Dermis microvascular lymphatic vessel endothelial cell (primary cell): Measurements from ENCODE around the gene COX6A1. TPM values are rescaled to one million over a fixed set of nuclear protein-coding genes. Genes with fewer than 3 reads are reported as not detected.
A peak's percentile ranks its signal among the peaks of the same experiment; 100 is the strongest.

ENCODE experiments used
- DNase-seq, 2 donors: peaks; one replicate each; pipeline versions ENCODE4 v3.0.0 to v3.0.0-alpha.2; 2010; ENCODE audit warnings: low read depth in 2 of 2
- total RNA-seq: library from RNA; depleted of rRNA; stranded (reverse); fragments of >200 nt; gene quantifications from 2 replicates; pipeline ENCODE4 v1.2.1, GENCODE V29; 2014

COX6A1 gene
- total RNA-seq, 1 donor from 2014 or later: 434 TPM

- DNase-seq: no peak
These were observed 29.5 kb downstream of the COX6A1 start for GRCh38 chr12:120467439-120467838.

DNA sequence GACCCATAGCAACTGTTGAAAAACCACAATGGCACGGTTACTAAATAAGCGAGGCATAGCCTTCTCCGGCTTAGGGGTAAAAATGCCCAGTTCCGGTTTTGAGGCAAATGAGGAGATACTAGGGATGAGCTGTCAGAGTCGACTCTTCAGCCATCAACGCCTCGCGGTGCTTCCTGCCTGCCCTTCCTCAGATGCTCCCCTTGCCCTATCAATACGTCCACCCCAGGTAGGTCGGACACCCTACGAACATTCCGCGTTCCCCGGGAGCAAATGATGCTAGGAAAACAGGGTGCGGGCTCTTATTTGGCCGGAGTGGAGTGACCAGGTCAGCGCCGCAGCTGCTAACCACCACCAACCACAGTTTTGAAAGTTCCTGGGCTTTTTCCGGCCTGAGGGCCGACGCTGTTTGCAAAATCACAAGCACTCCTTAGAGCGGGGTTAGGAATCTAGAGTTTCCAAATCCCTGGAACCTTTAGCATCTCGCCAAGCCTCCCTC is 30.5 kb downstream of the COX6A1 start:
- peak in 1 of 2 donors; percentile 51 for DNase-seq

- DNase-seq: peak in 1 of 2 donors; percentile 57
These were observed 31.0 kb downstream of the COX6A1 start for GRCh38 chr12:120468821-120469449.

DNA sequence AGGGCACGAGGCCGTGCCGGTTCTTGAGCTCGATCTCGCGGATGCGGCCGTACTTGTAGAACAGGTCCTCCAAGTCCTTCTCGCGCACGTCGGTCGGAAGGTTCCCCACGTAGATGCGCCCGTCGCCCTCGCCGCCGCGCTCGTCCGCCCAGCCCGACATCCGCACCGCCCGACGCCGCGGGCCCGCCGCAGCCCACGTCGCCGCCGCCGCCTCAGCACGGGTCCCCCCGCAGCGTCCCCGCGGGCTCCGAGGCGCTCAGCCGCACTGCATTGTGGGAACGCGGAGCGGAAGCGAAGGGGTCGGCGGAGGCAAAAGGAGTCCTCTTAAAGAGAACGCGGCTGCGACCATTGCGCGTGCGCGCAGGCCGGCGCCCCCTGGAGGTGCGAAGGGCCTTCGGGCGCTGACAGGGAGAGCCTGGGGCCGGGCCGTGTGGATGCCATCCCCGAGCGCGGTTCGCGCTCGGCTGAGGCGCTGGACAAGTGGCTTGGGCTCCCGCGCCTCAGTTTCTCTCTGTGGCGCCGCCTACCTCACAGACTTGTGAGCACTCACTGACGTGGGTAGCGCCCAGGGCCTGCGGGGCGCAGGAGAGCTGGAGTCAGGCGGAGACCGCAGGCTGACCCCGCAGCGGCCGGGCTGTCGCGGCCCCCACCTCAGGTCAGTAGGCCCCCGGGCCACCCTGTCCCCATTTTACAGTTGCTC is 31.7 kb downstream of the COX6A1 start, which contains the start of gene SRSF9:
SRSF9 (minus strand) TSS at position 299 of the 700 bp plus-strand sequence; CDS start at position 160, 139 bp downstream.
- peak; percentile 93 to 98 for DNase-seq

DNA sequence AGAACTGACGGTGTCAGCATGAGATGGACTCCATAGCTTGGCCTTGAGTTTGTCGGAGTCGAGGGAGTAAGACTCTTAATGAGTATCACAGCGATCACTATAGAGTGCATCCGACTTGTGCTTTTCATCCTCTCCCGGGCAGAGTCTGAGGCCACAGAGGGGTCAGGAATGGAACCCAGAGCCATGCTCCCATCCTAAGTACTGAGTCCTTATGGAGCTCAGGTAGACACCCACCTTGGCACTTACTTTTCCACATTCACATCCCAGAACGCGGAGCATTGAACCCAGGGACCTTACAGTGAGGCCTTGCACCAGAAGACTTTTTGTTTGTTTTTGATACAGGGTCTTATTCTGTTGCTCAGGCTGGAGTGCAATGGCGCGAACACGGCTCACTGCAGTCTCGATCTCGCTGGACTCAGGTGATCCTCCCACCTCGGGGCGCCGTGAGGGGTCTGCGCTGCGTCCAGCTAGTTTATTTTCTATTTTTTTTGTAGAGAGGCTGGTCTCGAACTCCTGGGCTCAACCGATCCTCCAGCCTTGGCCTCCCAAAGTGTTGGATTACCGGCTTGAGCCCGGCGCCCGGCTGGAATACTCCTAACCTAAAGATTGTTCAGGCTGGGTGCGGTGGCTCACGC is 32.4 kb downstream of the COX6A1 start:
- DNase-seq: no peak

DNA sequence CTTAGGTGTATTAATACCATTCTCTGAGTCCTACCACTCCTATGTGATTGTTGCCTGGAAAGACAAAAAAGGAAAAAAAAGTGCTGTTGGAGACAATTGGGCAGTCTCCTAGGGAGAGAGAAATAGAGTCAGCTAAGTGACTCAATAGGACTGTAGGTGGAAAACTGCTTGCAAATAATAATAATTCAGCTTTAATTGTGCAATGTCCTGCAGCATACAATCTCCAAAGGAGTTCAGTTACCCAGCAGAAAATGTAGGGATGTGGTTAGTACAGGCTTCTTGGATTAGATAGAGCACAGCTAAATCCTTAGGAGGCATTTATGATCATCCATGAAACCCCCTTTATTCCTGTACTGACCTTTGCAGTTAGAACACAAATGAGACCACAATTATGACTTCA is 34.6 kb downstream of the COX6A1 start:
- DNase-seq: no peak

GRCh38 chr12:120473807-120474615 is 36.1 kb downstream of the COX6A1 start:
- no peak for DNase-seq

DNA sequence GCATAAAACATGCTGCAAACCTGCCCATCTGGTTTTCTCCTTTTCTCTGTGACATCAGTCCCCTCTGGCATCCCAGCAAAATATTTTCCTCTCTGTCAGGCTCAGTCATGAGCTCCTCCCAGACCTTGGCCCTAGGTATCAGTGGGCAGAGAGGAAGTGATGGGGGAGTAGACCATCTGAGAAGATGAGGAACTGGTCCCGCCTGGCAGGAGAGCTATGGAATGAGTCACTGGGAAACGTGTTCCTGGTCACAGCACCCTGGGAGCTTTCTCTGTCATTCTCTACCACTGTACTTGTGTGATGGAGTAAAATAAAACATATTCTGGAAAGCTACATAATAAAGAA is 36.7 kb downstream of the COX6A1 start:
- peak in 1 of 2 donors; percentile 72 for DNase-seq

DNA sequence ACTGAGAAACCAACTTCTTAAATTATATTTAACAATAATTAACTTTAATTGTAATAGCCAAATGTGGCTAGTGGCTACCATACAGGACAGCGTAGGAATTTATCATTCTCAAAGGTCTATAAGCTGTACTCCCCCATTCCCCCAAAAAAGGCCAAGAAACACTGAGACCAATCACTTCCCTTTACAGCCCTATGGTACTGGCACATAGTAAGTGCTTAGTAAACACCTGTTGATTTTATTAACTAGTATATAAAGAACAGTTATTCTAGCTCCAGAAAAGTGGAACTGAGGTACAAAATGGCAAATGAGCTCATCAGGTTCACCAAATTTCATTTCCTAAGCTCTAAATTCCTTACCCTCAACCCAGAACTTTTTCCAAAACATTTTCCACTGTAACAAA is 37.7 kb downstream of the COX6A1 start:
- no peak for DNase-seq

DNA sequence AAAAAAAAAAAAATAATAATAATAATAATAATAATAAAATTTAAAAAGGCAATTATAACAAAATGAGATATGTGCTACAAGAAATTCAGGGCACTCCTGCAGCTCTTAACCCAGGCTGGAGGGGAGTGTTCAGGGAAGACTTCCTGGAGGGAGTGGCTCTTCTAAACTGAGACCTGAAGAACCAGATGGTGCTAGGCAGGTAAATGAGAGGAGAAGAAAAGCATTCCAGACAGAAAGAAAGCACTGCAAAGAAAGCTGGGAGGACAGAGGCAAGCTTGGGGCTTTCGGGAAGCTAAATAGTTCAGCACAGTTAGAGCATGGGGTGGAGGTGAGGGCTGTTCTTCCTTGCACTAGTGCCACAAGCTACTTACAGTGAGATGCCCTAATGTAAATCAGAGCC is 41.5 kb downstream of the COX6A1 start:
- DNase-seq: no peak

- no peak for DNase-seq
These were observed 42.3 kb downstream of the COX6A1 start for GRCh38 chr12:120480211-120480610.

DNA sequence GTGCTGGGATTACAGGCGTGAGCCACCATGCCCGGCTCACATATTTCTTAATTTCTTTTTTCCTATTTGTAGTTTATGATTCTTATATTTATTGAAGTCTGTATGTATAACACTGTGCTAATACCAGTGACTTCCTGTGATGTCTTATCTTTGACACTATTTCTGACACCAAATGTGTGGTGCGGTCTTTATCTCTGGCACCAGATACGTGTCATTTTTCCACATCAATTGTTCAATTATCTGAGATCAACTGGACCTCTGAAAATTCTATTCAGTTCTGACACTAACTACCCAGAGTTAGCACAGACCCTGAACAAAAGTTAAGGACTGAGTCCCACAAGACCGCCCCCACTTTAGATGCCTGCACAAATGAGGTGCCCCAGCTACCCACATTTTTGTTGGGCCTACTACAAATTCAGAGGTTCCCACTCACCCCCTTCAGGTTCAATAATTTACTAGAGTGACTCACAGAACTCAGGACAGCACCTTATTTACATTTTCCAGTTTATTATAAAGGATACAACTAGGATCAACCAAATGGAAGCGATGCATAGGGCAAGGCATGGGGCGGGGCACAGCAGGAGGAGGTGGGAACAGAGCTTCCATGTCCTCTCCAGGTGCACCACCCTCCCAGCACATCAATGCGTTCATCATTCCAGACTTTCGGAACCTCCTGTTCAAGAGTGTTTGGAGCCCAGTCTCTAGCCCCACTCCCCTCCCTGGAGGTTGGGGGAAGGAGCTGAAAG is 43.3 kb downstream of the COX6A1 start:
- no peak for DNase-seq

GRCh38 chr12:120483621-120484020 is 45.7 kb downstream of the COX6A1 start:
- no peak for DNase-seq

GRCh38 chr12:120485961-120486881 is 48.3 kb downstream of the COX6A1 start:
- no peak for DNase-seq

- peak in 1 of 2 donors; percentile 15 for DNase-seq
These were observed 49.6 kb downstream of the COX6A1 start for GRCh38 chr12:120487552-120487951.

DNA sequence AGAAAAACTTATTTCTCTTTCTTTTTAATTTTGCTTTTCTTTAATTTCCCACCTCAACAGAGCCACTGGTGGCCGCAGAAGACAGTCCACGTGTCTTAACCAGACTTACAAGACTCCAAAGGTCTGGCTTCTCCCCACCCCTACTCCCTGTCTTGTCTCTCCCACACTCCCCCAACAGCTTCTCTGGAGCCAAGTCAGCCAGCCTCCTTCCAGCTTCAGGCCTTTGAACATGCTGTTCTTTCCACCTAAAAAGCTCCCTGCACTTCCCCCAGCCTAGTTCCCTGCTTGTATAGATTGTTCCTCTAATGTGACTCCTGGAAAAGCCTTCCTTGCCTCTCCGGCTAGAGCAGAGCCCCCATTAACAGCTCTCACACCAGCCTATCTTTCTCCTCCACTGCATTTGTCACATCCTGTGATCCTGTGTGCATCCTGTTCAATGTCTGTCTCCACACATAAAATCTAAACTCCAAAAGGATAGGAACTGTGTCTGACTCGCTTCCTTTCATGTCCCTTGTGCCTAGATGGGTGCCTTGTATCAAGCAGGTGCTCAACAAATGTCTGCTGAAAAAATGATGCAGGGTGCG is 50.2 kb downstream of the COX6A1 start:
- peak in 1 of 2 donors; percentile 54 for DNase-seq

DNA sequence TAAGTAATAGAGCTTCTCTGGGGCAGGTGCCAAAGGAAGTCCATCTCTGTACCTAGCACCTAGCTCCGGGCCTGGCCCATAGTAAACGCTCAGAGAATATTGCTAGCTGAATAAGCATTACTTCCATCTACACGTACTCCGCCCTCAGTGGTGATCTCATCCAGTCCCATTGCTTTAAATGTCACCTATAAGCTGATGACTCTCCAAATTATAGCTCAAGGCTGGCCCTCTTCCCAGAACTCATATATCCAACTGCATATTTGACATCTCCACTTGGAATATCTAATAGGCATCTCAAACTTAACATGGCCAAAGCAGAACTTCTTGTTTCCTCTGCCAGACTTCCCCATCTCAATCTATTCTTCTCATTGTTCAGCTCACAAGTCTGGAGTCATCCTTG is 51.1 kb downstream of the COX6A1 start:
- no peak for DNase-seq

- no peak for DNase-seq
These were observed 52.4 kb downstream of the COX6A1 start for GRCh38 chr12:120490325-120490724.
